ENCODE measurements around the gene CENPB.
"Not testable (repeated sequence)": the region's sequence is repeated elsewhere in the genome, so short reads cannot be mapped to it uniquely, and the experiment has no call there.

The CENPB gene

GRCh38 chr20:3786665-3787323 is at the start of gene CENPB:
CENPB (minus strand) TSS chr20:3786740; CDS start chr20:3786483, 257 bp downstream.
- DNase-seq = peak; percentile 96

GRCh38 chr20:3836132-3836531 is 49.6 kb upstream of the CENPB start:
- DNase-seq = no peak

- not testable (repeated sequence) for DNase-seq
Measured at GRCh38 chr20:3829891-3830290, 43.4 kb upstream of the CENPB start.

- DNase-seq = no peak
Measured at GRCh38 chr20:3828798-3829197, 42.3 kb upstream of the CENPB start.

GRCh38 chr20:3826420-3826819 is 39.9 kb upstream of the CENPB start:
- no peak for DNase-seq

GRCh38 chr20:3825526-3825925 is 39.0 kb upstream of the CENPB start:
- no peak for DNase-seq

GRCh38 chr20:3823881-3824280 is 37.3 kb upstream of the CENPB start:
- DNase-seq = no peak

- DNase-seq = no peak
Measured at GRCh38 chr20:3821996-3822395, 35.5 kb upstream of the CENPB start.

GRCh38 chr20:3820901-3821727 is 34.6 kb upstream of the CENPB start:
- no peak for DNase-seq

- peak; percentile 98 for DNase-seq
Measured at GRCh38 chr20:3820048-3820900, 33.7 kb upstream of the CENPB start, which contains the start of gene AP5S1. AP5S1 (plus strand) TSS chr20:3820547; CDS start chr20:3822118, 1,571 bp downstream.

- no peak for DNase-seq
Measured at GRCh38 chr20:3819411-3820047, 33.0 kb upstream of the CENPB start.

GRCh38 chr20:3818155-3819151 is 31.9 kb upstream of the CENPB start:
- peak; percentile 80 for DNase-seq

GRCh38 chr20:3815703-3816315 is 29.3 kb upstream of the CENPB start:
- DNase-seq = no peak

GRCh38 chr20:3814928-3815495 is 28.5 kb upstream of the CENPB start:
- DNase-seq = no peak

GRCh38 chr20:3813848-3814581 is 27.5 kb upstream of the CENPB start:
- DNase-seq = no peak

GRCh38 chr20:3812975-3813847 is 26.7 kb upstream of the CENPB start:
- no peak for DNase-seq

- DNase-seq = no peak
Measured at GRCh38 chr20:3812259-3812681, 25.7 kb upstream of the CENPB start.

GRCh38 chr20:3811467-3812258 is 25.1 kb upstream of the CENPB start:
- DNase-seq = peak; percentile 97
